Esophagus squamous epithelium (tissue), 5 donors: ENCODE data around the gene ATG2A. TPM values are rescaled to one million over a fixed set of nuclear protein-coding genes. Genes with fewer than 3 reads are reported as not detected.

Source experiments
- DNase-seq: peaks from one replicate; lab custom pipeline; 2025; lab: John Stamatoyannopoulos, UW
- H3K27ac ChIP-seq, 4 donors: fragments of 200-600 bp; sonication (generic); one replicate each; pipeline ENCODE4 v1.5.1; 2016 to 2019; ENCODE audit warnings: mild to moderate bottlenecking in 1 of 4
- H3K27me3 ChIP-seq, 4 donors: fragments of 200-600 bp; sonication (generic); 1 replicate in 3 of 4; 2 replicates in 1 of 4; pipeline versions ENCODE4 v1.5.1 to v1.6.0; 2017 to 2021; ENCODE audit warnings: antibody characterized with exemption in 1 of 4
- H3K36me3 ChIP-seq, 3 donors: fragments of 200-600 bp; sonication (generic); one replicate each; pipeline ENCODE4 v1.5.1; 2016 to 2019
- H3K4me1 ChIP-seq, 3 donors: fragments of 200-600 bp; sonication (generic); one replicate each; pipeline ENCODE4 v1.5.1; 2017 to 2019
- H3K4me3 ChIP-seq, 4 donors: fragments of 200-600 bp; sonication (generic); 1 replicate in 3 of 4; 2 replicates in 1 of 4; pipeline ENCODE4 v1.5.1; 2016 to 2019; ENCODE audit warnings: mild to moderate bottlenecking in 2 of 4, moderate library complexity in 1 of 4
- H3K9me3 ChIP-seq, 3 donors: fragments of 200-600 bp; sonication (generic); one replicate each; pipeline ENCODE4 v1.5.1; 2016 to 2019
- CTCF ChIP-seq, 6 experiments: fragments of 450-650 bp in 4 of 6; fragments of 200-600 bp in 2 of 6; sonication (generic) in 2 of 6; IDR thresholded peaks; one replicate each; pipeline ENCODE4 v1.5.1; 2016 to 2019; ENCODE audit warnings: antibody characterized with exemption in 6 of 6, mild to moderate bottlenecking in 4 of 6, moderate library complexity in 4 of 6
- POLR2A ChIP-seq, 4 donors: fragments of 450-650 bp; IDR thresholded peaks; one replicate each; pipeline ENCODE4 v1.6.1; 2017; ENCODE audit warnings: antibody characterized with exemption in 4 of 4, mild to moderate bottlenecking in 4 of 4, moderate library complexity in 3 of 4
- WGBS, 2 donors: methylation state at CpG; one replicate each; pipeline ENCODE4 v1.1.5; 2018; 5-methylcytosine and 5-hydroxymethylcytosine counted together
- intact Hi-C: fragments of 100-400 bp; cut with DNase I; formaldehyde crosslinking; loops from one replicate; pipeline ENCODE4 v1.15.0; 2022
- total RNA-seq, 4 donors: library from RNA; depleted of rRNA; stranded (reverse); fragments of >200 nt; gene quantifications; one replicate each; pipeline ENCODE4 v1.1.0, GENCODE V29; 2016
- donor health status: DM: yes; HTN: yes; CAD: no.

The ATG2A gene
- total RNA-seq, 4 donors from 2014 or later, result 14.1 to 26.1 (median 19.6) TPM

- 81 to 91% methylated on average over 5 of the region's 39 CpGs for WGBS, 2 donors
- DNase-seq, result no peak
These were observed 7.2 kb downstream of the ATG2A start for GRCh38 chr11:64909653-64910343.

GRCh38 chr11:64908766-64909165 is 8.2 kb downstream of the ATG2A start:
- Histone ChIP-seq H3K9me3 (no peaks in the 10 kb centered on the region), H3K27me3 (no peaks in the 10 kb centered on the region), H3K36me3 (peaks cover 51 to 100% (median 70%) of the 10 kb centered on the region in 3 donors), H3K4me1 (no peaks in the 10 kb centered on the region), H3K27ac (no peak overlapping the region), H3K4me3 (no peak overlapping the region)
- 91 to 92% methylated on average over 2 to 11 of the region's 11 CpGs for WGBS, 2 donors
- intact Hi-C loops, result no loop called here
- no peak for DNase-seq
- TF ChIP-seq POLR2A (IDR thresholded peaks at IDR 0.05) (no peak), CTCF (IDR thresholded peaks at IDR 0.05) (no peak)

More at GRCh38 chr11:64909653-64910343, 7.2 kb downstream of the ATG2A start:
- Histone ChIP-seq H3K4me3 (no peak overlapping the region), H3K27ac (no peak overlapping the region), H3K36me3 (peaks cover 58 to 100% (median 75%) of the 10 kb centered on the region in 3 donors), H3K4me1 (no peaks in the 10 kb centered on the region), H3K27me3 (no peaks in the 10 kb centered on the region), H3K9me3 (no peaks in the 10 kb centered on the region)
- TF ChIP-seq CTCF (IDR thresholded peaks at IDR 0.05) (no peak), POLR2A (IDR thresholded peaks at IDR 0.05) (no peak)
- intact Hi-C loops, result no loop called here

- H3K4me1 ChIP-seq, result no peaks in the 10 kb centered on the region
- H3K36me3 ChIP-seq, result peaks cover 47 to 100% (median 68%) of the 10 kb centered on the region in 3 donors
- no peak overlapping the region for H3K27ac ChIP-seq
- intact Hi-C loops, result no loop called here
- no peak overlapping the region for H3K4me3 ChIP-seq
- no peaks in the 10 kb centered on the region for H3K27me3 ChIP-seq
- no peaks in the 10 kb centered on the region for H3K9me3 ChIP-seq
- DNase-seq, result no peak
- WGBS, 2 donors, result 89% methylated on average over 7 of the region's 13 CpGs; no CpG with 5 or more reads in 1 of the 2 donors
- TF ChIP-seq CTCF (IDR thresholded peaks at IDR 0.05) (no peak), POLR2A (IDR thresholded peaks at IDR 0.05) (no peak)
These were observed 10.7 kb downstream of the ATG2A start for GRCh38 chr11:64906314-64906635.

GRCh38 chr11:64905516-64906313 is 11.3 kb downstream of the ATG2A start:
- DNase-seq, result no peak
- TF ChIP-seq CTCF (IDR thresholded peaks at IDR 0.05) (no peak), POLR2A (IDR thresholded peaks at IDR 0.05) (no peak)
- intact Hi-C loops, result no loop called here

GRCh38 chr11:64903291-64903833 is 13.6 kb downstream of the ATG2A start:
- DNase-seq, result no peak
- WGBS, 2 donors, result 95 to 100% methylated on average over 1 to 10 of the region's 23 CpGs
- H3K27ac ChIP-seq, result no peak overlapping the region
- intact Hi-C loops, result no loop called here
- TF ChIP-seq POLR2A (IDR thresholded peaks at IDR 0.05) (no peak), CTCF (IDR thresholded peaks at IDR 0.05) (no peak)
- H3K4me3 ChIP-seq, result no peak overlapping the region
- H3K9me3 ChIP-seq, result no peaks in the 10 kb centered on the region
- H3K4me1 ChIP-seq, result peaks cover 0 to 9% (median 5%) of the 10 kb centered on the region in 3 donors
- H3K36me3 ChIP-seq, result peaks cover 24 to 100% (median 49%) of the 10 kb centered on the region in 3 donors
- H3K27me3 ChIP-seq, result no peaks in the 10 kb centered on the region

More at GRCh38 chr11:64905516-64906313, 11.3 kb downstream of the ATG2A start:
- peaks cover 42 to 100% (median 63%) of the 10 kb centered on the region in 3 donors for H3K36me3 ChIP-seq
- no peak overlapping the region for H3K4me3 ChIP-seq
- H3K27ac ChIP-seq, result no peak overlapping the region
- no peaks in the 10 kb centered on the region for H3K27me3 ChIP-seq
- no peaks in the 10 kb centered on the region for H3K9me3 ChIP-seq
- H3K4me1 ChIP-seq, result peaks cover 0 to under 1% (median 0%) of the 10 kb centered on the region in 3 donors
- 97 to 100% methylated on average over 3 to 11 of the region's 25 CpGs for WGBS, 2 donors
